HepG2 (cell line): ENCODE measurements around the gene PPHLN1. TPM values are rescaled to one million over a fixed set of nuclear protein-coding genes. Genes with fewer than 3 reads are reported as not detected.
A peak's percentile ranks its signal among the peaks of the same experiment; 100 is the strongest.

Experiments
- ARID2 ChIP-seq: sonication (generic); formaldehyde crosslinking; IDR thresholded peaks from 2 replicates; pipeline ENCODE4 v1.8.1; 2022; ENCODE audit warnings: mild to moderate bottlenecking, missing genetic modification reagents, borderline replicate concordance
- FOXO1 ChIP-seq: sonication (generic); formaldehyde crosslinking; IDR thresholded peaks from 2 replicates; pipeline ENCODE4 v1.4.0; 2020; ENCODE audit warnings: missing genetic modification reagents
- MED1 ChIP-seq: sonication (generic); formaldehyde crosslinking; IDR thresholded peaks from 2 replicates; pipeline ENCODE4 v1.4.0; 2020; ENCODE audit warnings: missing genetic modification reagents
- MXD4 ChIP-seq: IDR thresholded peaks from 2 replicates; pipeline ENCODE4 v1.6.1; 2016; ENCODE audit warnings: mild to moderate bottlenecking, missing biosample characterization, missing genetic modification reagents
- NFIC ChIP-seq: IDR thresholded peaks from 2 replicates; pipeline ENCODE4 v1.6.1; 2012; ENCODE audit warnings: mild to moderate bottlenecking, low read length, inconsistent platforms
- RFX3 ChIP-seq: IDR thresholded peaks from 2 replicates; pipeline ENCODE4 v1.6.1; 2016; ENCODE audit warnings: missing biosample characterization, missing genetic modification reagents
- SMAD3 ChIP-seq: sonication (generic); formaldehyde crosslinking; IDR thresholded peaks from 2 replicates; pipeline ENCODE4 v1.4.0; 2020; ENCODE audit warnings: missing genetic modification reagents
- SNRNP70 ChIP-seq: fragments of 200-400 bp; formaldehyde crosslinking; IDR thresholded peaks from 2 replicates; pipeline ENCODE4 v1.6.1; 2017; ENCODE audit warnings: mild to moderate bottlenecking, low read depth, low read length, moderate library complexity
- TBX2 ChIP-seq: sonication (generic); formaldehyde crosslinking; IDR thresholded peaks from 2 replicates; pipeline ENCODE4 v1.5.0; 2020; ENCODE audit warnings: missing genetic modification reagents, mild to moderate bottlenecking, borderline replicate concordance
- ZC3H13 ChIP-seq: sonication (generic); formaldehyde crosslinking; IDR thresholded peaks from 2 replicates; pipeline ENCODE4 v1.8.1; 2023; ENCODE audit warnings: mild to moderate bottlenecking, missing genetic modification reagents, moderate library complexity
- ZKSCAN1 ChIP-seq: fragments of 150-350 bp; IDR thresholded peaks from 2 replicates; pipeline ENCODE4 v1.6.1; 2014; ENCODE audit warnings: low read length
- ZNF235 ChIP-seq: sonication (generic); formaldehyde crosslinking; IDR thresholded peaks from 2 replicates; pipeline ENCODE4 v1.8.1; 2023; ENCODE audit warnings: mild to moderate bottlenecking, missing genetic modification reagents, borderline replicate concordance
- ZNF383 ChIP-seq: sonication (generic); formaldehyde crosslinking; IDR thresholded peaks from 2 replicates; pipeline ENCODE4 v1.4.0; 2020; ENCODE audit warnings: missing genetic modification reagents, mild to moderate bottlenecking, borderline replicate concordance
- ZNF558 ChIP-seq: sonication (generic); formaldehyde crosslinking; IDR thresholded peaks from 2 replicates; pipeline ENCODE4 v1.9.0; 2022; ENCODE audit warnings: mild to moderate bottlenecking, missing genetic modification reagents, borderline replicate concordance
- ZNF569 ChIP-seq: sonication (generic); formaldehyde crosslinking; IDR thresholded peaks from 2 replicates; pipeline ENCODE4 v1.5.0; 2020; ENCODE audit warnings: mild to moderate bottlenecking, missing genetic modification reagents, moderate library complexity, borderline replicate concordance
- ZNF607 ChIP-seq: sonication (generic); formaldehyde crosslinking; IDR thresholded peaks from 2 replicates; pipeline ENCODE4 v1.5.1; 2020; ENCODE audit warnings: missing genetic modification reagents, mild to moderate bottlenecking, borderline replicate concordance
- ZNF614 ChIP-seq: IDR thresholded peaks from 2 replicates; pipeline ENCODE4 v1.6.1; 2018; ENCODE audit warnings: missing biosample characterization, missing genetic modification reagents, inconsistent platforms, borderline replicate concordance
- ZNF652 ChIP-seq: IDR thresholded peaks from 2 replicates; pipeline ENCODE4 v1.6.1; 2016; ENCODE audit warnings: low read depth, borderline replicate concordance
- ZNF737 ChIP-seq: sonication (generic); formaldehyde crosslinking; IDR thresholded peaks from 2 replicates; pipeline ENCODE4 v1.5.0; 2020; ENCODE audit warnings: missing genetic modification reagents, mild to moderate bottlenecking, borderline replicate concordance
- ZNF788 ChIP-seq: sonication (generic); formaldehyde crosslinking; IDR thresholded peaks from 2 replicates; pipeline ENCODE4 v1.5.0; 2020; ENCODE audit warnings: mild to moderate bottlenecking, missing genetic modification reagents, borderline replicate concordance
- polyA plus RNA-seq, 8 experiments: library from polyadenylated mRNA; depleted of rRNA in 3 of 8; stranded (reverse) in 7 of 8; unstranded in 1 of 8; fragments of >200 nt; fragmentation: Illumina TruSeq in 4 of 8; extraction: Trizol in 4 of 8; gene quantifications; 2 replicates each; pipeline versions ENCODE4 v1.2.1 to v1.2.3, GENCODE V29; 2011 to 2016; ENCODE audit warnings: low read depth in 4 of 8, missing spikeins in 1 of 8, mixed read lengths in 1 of 8; ENCODE audit not compliant: insufficient read depth in 1 of 8
- total RNA-seq, 5 experiments: library from RNA; depleted of rRNA; stranded (reverse); fragments of >200 nt; fragmentation: Illumina TruSeq; extraction: Trizol; gene quantifications; 2 replicates each; pipeline ENCODE4 v1.2.3, GENCODE V29; 2016; ENCODE audit warnings: low read depth in 1 of 5
- TF ChIP-seq, protein P1 (sequence below), 2 experiments: sonication (generic) in 1 of 2; formaldehyde crosslinking in 1 of 2; IDR thresholded peaks; 2 replicates each; pipeline versions ENCODE4 v1.5.1 to v1.6.1; 2011 to 2020; ENCODE audit warnings: borderline replicate concordance in 1 of 2, low read depth in 1 of 2, low read length in 1 of 2, mild to moderate bottlenecking in 1 of 2, missing genetic modification reagents in 1 of 2, moderate library complexity in 1 of 2
- TF ChIP-seq, protein P2 (sequence below): sonication (generic); formaldehyde crosslinking; IDR thresholded peaks from 2 replicates; pipeline ENCODE4 v1.4.0; 2020; ENCODE audit warnings: mild to moderate bottlenecking, missing genetic modification reagents
- TF ChIP-seq, protein P3 (sequence below): sonication (generic); formaldehyde crosslinking; IDR thresholded peaks from 2 replicates; pipeline ENCODE4 v1.5.0; 2020; ENCODE audit warnings: mild to moderate bottlenecking, missing genetic modification reagents
- TF ChIP-seq, protein P4 (sequence below): sonication (generic); formaldehyde crosslinking; IDR thresholded peaks from 2 replicates; pipeline ENCODE4 v1.5.0; 2020; ENCODE audit warnings: mild to moderate bottlenecking, missing genetic modification reagents

PPHLN1 gene
- total and polyA plus RNA-seq, 2 of the 13 experiments (the other 11 are each of a cell fraction or from before 2014, with no cell fraction given), result 43.4 to 66.0 TPM

- TF ChIP-seq ZNF652 (CRISPR knock-in tag), result peak; percentile 20; the same call in 1 of the 2 replicates
- TF ChIP-seq, protein P1, sequence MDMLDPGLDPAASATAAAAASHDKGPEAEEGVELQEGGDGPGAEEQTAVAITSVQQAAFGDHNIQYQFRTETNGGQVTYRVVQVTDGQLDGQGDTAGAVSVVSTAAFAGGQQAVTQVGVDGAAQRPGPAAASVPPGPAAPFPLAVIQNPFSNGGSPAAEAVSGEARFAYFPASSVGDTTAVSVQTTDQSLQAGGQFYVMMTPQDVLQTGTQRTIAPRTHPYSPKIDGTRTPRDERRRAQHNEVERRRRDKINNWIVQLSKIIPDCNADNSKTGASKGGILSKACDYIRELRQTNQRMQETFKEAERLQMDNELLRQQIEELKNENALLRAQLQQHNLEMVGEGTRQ (IDR thresholded peaks at IDR 0.05; ENCODE audit: low read depth, low read length), result no peak
- TF ChIP-seq, protein P1 (CRISPR knock-in tag; IDR thresholded peaks at IDR 0.05; ENCODE audit: borderline replicate concordance), result no peak
- TF ChIP-seq FOXO1 (CRISPR knock-in tag), result no peak
- TF ChIP-seq RFX3, result no peak
- no peak for TF ChIP-seq ZKSCAN1
- TF ChIP-seq NFIC, result no peak
- TF ChIP-seq, protein P2, sequence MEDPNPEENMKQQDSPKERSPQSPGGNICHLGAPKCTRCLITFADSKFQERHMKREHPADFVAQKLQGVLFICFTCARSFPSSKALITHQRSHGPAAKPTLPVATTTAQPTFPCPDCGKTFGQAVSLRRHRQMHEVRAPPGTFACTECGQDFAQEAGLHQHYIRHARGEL (CRISPR knock-in tag), result no peak
- TF ChIP-seq MED1 (CRISPR knock-in tag), result peak; percentile 63
- TF ChIP-seq ZC3H13 (CRISPR knock-in tag), result peak; percentile 45; the same call in 1 of the 2 replicates
- TF ChIP-seq SNRNP70, result no peak
- peak; percentile 68; the same call in 1 of the 2 replicates for TF ChIP-seq TBX2
- TF ChIP-seq ARID2, result peak; percentile 44; the same call in 1 of the 2 replicates
- no peak for TF ChIP-seq ZNF558 (CRISPR knock-in tag)
- TF ChIP-seq, protein P3, sequence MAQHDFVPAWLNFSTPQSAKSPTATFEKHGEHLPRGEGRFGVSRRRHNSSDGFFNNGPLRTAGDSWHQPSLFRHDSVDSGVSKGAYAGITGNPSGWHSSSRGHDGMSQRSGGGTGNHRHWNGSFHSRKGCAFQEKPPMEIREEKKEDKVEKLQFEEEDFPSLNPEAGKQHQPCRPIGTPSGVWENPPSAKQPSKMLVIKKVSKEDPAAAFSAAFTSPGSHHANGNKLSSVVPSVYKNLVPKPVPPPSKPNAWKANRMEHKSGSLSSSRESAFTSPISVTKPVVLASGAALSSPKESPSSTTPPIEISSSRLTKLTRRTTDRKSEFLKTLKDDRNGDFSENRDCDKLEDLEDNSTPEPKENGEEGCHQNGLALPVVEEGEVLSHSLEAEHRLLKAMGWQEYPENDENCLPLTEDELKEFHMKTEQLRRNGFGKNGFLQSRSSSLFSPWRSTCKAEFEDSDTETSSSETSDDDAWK (CRISPR knock-in tag), result no peak
- no peak for TF ChIP-seq ZNF235 (CRISPR knock-in tag)
- no peak for TF ChIP-seq ZNF737 (CRISPR knock-in tag)
- no peak for TF ChIP-seq ZNF383 (CRISPR knock-in tag)
- TF ChIP-seq SMAD3 (CRISPR knock-in tag), result no peak
- TF ChIP-seq ZNF607 (CRISPR knock-in tag), result no peak
- peak; percentile 69; the same call in 1 of the 2 replicates for TF ChIP-seq ZNF788 (CRISPR knock-in tag)
- no peak for TF ChIP-seq ZNF569 (CRISPR knock-in tag)
- peak; percentile 38; the same call in 1 of the 2 replicates for TF ChIP-seq ZNF614 (CRISPR knock-in tag)
- TF ChIP-seq, protein P4, sequence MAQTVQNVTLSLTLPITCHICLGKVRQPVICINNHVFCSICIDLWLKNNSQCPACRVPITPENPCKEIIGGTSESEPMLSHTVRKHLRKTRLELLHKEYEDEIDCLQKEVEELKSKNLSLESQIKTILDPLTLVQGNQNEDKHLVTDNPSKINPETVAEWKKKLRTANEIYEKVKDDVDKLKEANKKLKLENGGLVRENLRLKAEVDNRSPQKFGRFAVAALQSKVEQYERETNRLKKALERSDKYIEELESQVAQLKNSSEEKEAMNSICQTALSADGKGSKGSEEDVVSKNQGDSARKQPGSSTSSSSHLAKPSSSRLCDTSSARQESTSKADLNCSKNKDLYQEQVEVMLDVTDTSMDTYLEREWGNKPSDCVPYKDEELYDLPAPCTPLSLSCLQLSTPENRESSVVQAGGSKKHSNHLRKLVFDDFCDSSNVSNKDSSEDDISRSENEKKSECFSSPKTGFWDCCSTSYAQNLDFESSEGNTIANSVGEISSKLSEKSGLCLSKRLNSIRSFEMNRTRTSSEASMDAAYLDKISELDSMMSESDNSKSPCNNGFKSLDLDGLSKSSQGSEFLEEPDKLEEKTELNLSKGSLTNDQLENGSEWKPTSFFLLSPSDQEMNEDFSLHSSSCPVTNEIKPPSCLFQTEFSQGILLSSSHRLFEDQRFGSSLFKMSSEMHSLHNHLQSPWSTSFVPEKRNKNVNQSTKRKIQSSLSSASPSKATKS, result no peak
- TF ChIP-seq MXD4 (CRISPR knock-in tag), result peak; percentile 60; the same call in 1 of the 2 replicates
Observed at GRCh38 chr12:42325653-42326474, at the start of gene PPHLN1, which contains the start of gene ZCRB1 (continued).
